Measurements from ENCODE around the gene TRIM2.

GRCh38 chr4:153211986-153212728 is 7.9 kb downstream of the TRIM2 start:
- TF ChIP-seq CTCF (IDR thresholded peaks at IDR 0.05) (no peak), POLR2A (IDR thresholded peaks at IDR 0.05) (no peak)

All from heart left ventricle (tissue), 13 donors.